ENCODE measurements around the gene PARP1.

Gene PARP1

DNA sequence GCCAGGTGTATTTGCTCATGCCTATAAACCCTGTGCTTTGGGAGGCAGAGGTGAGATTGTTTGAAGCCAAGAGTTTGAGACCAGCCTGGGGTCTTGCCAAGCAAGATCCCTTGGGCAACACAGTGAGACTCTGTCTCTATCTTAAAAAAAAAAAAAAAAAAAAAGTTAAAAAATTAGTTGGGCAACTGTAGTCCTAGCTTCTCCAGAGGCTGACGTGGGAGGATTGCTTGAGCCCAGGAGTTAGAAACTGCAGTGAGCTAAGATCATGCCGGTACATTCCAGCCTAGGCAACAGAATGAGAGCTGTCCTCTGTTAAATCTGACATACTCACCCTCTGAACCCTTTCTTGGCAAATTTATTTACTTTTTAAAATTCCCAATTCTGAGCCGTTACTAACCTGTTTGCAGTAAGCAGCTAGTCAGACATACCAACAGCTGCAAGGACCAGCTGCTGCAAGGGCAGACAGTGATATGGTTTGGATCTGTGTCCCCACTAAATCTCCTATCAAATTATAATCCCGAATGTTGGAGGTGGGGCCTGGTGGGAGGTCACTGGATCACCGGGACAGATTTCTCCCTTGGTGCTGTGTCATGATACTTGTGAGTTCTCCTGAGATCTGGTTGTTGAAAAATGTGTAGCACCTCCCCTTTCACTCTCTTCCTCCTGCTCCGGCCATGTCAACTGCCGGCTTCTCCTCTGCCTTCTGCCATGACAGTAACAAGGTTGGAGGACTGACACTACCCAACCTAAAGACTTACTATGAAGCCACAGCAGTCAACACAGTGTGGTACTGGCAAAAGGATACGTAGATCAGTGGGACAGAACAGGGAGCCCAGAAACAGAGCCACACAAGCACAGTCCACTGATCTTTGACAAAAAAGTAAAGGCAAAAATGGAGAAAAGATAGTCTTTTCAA is 10.6 kb downstream of the PARP1 start:
- Mint-ChIP-seq H3K27ac (peak overlapping the region; percentile 25 to 49), H3K4me3 (no peak overlapping the region), H3K9me3 (no peaks in the 10 kb centered on the region), H3K4me1 (ENCODE audit: low read depth in 2 of 2) (peaks cover 25 to 40% of the 10 kb centered on the region in 2 donors), H3K27me3 (no peaks in the 10 kb centered on the region), H3K36me3 (ENCODE audit: insufficient read depth) (peaks cover 66% of the 10 kb centered on the region)
- DNase-seq (no peak), ATAC-seq (replicated peaks) (no peak)

- H3K36me3 Mint-ChIP-seq (ENCODE audit: insufficient read depth), result peaks cover 72% of the 10 kb centered on the region
- no peak overlapping the region for H3K4me3 Mint-ChIP-seq
- no peaks in the 10 kb centered on the region for H3K9me3 Mint-ChIP-seq
- peaks cover 23 to 42% of the 10 kb centered on the region in 2 donors for H3K4me1 Mint-ChIP-seq (ENCODE audit: low read depth in 2 of 2)
- DNase-seq (no peak), ATAC-seq (replicated peaks) (no peak)
- H3K27ac Mint-ChIP-seq, result no peak overlapping the region
- no peaks in the 10 kb centered on the region for H3K27me3 Mint-ChIP-seq
Measured at GRCh38 chr1:226395753-226396152, 12.1 kb downstream of the PARP1 start.

GRCh38 chr1:226394462-226394861 is 13.4 kb downstream of the PARP1 start:
- Mint-ChIP-seq H3K4me1 (ENCODE audit: low read depth in 2 of 2) (peaks cover 19 to 33% of the 10 kb centered on the region in 2 donors), H3K27ac (peak overlapping the region in 1 of 2 donors; percentile 70), H3K36me3 (ENCODE audit: insufficient read depth) (peaks cover 67% of the 10 kb centered on the region), H3K9me3 (no peaks in the 10 kb centered on the region), H3K4me3 (no peak overlapping the region), H3K27me3 (no peaks in the 10 kb centered on the region)
- ATAC-seq (replicated peaks), result no peak
- no peak for DNase-seq

GRCh38 chr1:226390681-226391080 is 17.2 kb downstream of the PARP1 start:
- Mint-ChIP-seq H3K4me3 (no peak overlapping the region), H3K9me3 (no peaks in the 10 kb centered on the region), H3K27ac (peak overlapping the region in 1 of 2 donors; percentile 25), H3K4me1 (ENCODE audit: low read depth in 2 of 2) (peaks cover 11 to 23% of the 10 kb centered on the region in 2 donors), H3K27me3 (no peaks in the 10 kb centered on the region), H3K36me3 (ENCODE audit: insufficient read depth) (peaks cover 63% of the 10 kb centered on the region)
- DNase-seq (no peak), ATAC-seq (replicated peaks) (no peak)

DNA sequence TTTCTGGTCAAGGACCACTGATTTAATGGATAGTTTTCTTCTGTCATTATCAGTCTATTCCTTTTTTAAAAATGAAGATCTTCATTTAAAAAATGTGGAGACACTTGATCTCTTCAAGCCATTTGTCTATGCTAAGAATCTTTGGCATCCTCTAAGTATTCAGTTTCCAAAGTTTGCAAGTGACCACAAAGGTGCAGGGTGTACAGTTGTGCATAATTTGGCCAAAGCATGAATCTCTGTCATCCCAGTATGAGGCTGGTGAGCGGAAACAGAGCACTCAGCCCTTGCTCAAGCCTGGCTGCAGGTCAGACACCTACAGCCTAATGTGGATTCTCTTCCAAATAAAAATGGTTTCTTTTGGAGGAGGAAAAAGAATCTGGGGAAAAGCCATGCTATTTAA is 19.8 kb downstream of the PARP1 start:
- no peak overlapping the region for H3K27ac Mint-ChIP-seq

GRCh38 chr1:226384717-226385116 is 23.2 kb downstream of the PARP1 start:
- H3K36me3 Mint-ChIP-seq (ENCODE audit: insufficient read depth), result peaks cover 77% of the 10 kb centered on the region
- H3K27ac Mint-ChIP-seq, result no peak overlapping the region
- H3K9me3 Mint-ChIP-seq, result no peaks in the 10 kb centered on the region
- H3K27me3 Mint-ChIP-seq, result no peaks in the 10 kb centered on the region
- H3K4me1 Mint-ChIP-seq (ENCODE audit: low read depth in 2 of 2), result peaks cover 3 to 5% of the 10 kb centered on the region in 2 donors
- ATAC-seq (replicated peaks) (no peak), DNase-seq (no peak)
- no peak overlapping the region for H3K4me3 Mint-ChIP-seq

More for the DNA sequence above, 19.8 kb downstream of the PARP1 start:
- Mint-ChIP-seq H3K36me3 (ENCODE audit: insufficient read depth) (peaks cover 70% of the 10 kb centered on the region), H3K4me1 (ENCODE audit: low read depth in 2 of 2) (peaks cover 3 to 16% of the 10 kb centered on the region in 2 donors), H3K4me3 (no peak overlapping the region), H3K9me3 (no peaks in the 10 kb centered on the region), H3K27me3 (no peaks in the 10 kb centered on the region)
- ATAC-seq (replicated peaks), result no peak
- DNase-seq, result no peak

DNA sequence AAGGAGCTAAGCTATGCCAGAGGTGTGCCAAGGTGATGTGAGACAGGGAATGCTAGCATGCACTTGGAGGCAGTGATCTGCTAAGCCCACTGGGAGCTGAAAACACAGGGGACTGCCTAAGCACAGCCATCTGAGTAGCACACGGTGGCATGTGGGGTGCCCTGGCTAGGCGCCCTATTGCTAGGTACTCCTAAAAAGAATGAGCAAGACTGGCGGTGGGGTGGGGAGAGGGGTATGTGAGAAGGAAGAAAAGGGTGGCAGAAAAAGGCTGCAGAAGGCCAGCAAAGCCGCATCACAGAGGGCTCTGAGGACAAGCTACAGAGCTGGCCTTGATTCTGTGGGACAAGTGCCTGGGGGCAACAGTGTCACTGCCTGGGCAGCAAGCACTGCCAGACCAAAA is 23.9 kb downstream of the PARP1 start:
- no peaks in the 10 kb centered on the region for H3K27me3 Mint-ChIP-seq
- H3K36me3 Mint-ChIP-seq (ENCODE audit: insufficient read depth), result peaks cover 84% of the 10 kb centered on the region
- H3K4me3 Mint-ChIP-seq, result no peak overlapping the region
- no peak overlapping the region for H3K27ac Mint-ChIP-seq
- H3K4me1 Mint-ChIP-seq (ENCODE audit: low read depth in 2 of 2), result peaks cover 3 to 5% of the 10 kb centered on the region in 2 donors
- no peaks in the 10 kb centered on the region for H3K9me3 Mint-ChIP-seq
- DNase-seq (no peak), ATAC-seq (replicated peaks) (no peak)

DNA sequence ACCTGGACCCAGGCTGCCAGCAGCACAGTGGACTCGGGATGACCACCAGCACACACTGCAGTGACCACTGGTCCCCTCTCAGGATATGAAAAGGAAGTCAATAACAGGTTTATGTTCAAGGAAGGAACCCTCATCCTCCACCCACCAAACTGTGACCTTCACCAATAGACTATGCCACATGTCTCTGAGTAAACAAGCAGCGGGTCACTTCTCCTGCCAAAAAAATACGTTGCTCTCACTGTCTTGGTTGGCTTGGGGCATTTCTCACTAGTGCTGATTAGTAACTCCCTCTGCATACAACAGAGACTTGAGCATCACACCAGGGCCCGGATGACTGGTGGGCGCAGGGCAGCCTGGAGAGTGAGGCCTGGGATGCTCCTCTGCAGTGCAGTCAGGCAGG is 25.9 kb downstream of the PARP1 start:
- Mint-ChIP-seq H3K27ac (no peak overlapping the region), H3K4me1 (ENCODE audit: low read depth in 2 of 2) (peaks cover 0 to 5% of the 10 kb centered on the region in 2 donors), H3K27me3 (no peaks in the 10 kb centered on the region), H3K4me3 (no peak overlapping the region), H3K36me3 (ENCODE audit: insufficient read depth) (peaks cover 85% of the 10 kb centered on the region), H3K9me3 (no peaks in the 10 kb centered on the region)
- DNase-seq, result no peak
- ATAC-seq (replicated peaks), result no peak

DNA sequence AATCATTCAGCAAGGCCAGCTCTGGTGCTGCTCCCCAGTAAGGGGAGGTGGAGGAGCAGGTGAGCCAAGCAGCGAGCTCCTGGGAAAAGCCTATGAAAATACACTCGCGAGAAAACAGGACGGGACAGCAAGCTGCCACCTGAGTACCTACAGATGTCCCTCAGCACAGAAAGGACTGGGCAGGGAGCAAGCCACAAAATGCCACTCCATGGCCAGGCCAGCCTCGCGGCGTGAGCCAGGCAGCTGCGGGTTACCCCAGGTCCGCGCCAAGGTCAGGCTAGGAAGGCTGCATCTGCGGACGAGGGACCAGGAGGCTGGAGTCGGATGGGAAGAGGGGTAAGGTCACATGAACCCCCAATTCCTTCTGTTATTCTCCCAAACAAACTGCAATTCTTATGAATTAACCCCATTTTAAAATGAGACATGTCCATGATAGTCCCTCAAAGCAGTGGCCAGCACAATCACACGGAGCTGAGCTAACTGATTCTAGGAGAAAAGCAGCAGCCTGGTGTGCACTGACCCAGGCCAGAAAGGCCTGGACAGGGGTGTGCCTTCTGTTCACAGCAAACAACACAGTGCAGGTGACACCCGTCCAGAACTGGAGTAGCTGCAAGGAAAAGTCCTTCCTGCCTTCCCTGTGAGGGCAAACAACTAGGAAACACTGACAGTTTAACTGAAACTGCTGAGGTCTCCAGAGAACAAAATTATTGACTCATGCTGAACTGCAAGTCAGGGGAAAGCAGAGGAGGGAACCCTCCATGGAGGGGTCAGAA is 26.5 kb downstream of the PARP1 start:
- Mint-ChIP-seq H3K27me3 (no peaks in the 10 kb centered on the region), H3K27ac (peak overlapping the region in 1 of 2 donors; percentile 38), H3K4me1 (ENCODE audit: low read depth in 2 of 2) (peaks cover 0 to 5% of the 10 kb centered on the region in 2 donors), H3K36me3 (ENCODE audit: insufficient read depth) (peaks cover 85% of the 10 kb centered on the region), H3K4me3 (no peak overlapping the region), H3K9me3 (no peaks in the 10 kb centered on the region)
- no peak for ATAC-seq (replicated peaks)
- no peak for DNase-seq

DNA sequence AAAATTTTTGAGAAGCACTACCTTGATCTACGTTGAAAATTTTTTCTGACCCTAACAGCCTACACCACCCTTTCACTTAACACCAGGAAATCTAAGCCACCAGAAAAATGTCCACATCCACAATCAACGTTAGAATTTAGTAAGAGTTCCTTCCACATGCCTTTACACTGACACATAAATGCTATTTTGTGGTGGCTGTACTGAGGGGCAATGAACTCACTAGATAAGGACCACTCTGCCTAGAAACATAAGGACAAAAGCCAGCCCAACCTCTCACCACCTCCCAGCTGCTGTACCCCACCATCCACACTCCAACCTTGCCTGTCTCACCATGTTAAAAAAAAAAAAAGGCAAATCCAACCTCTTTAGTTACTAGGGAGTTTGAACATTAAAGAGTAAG is 29.8 kb downstream of the PARP1 start:
- H3K4me3 Mint-ChIP-seq, result no peak overlapping the region
- no peaks in the 10 kb centered on the region for H3K4me1 Mint-ChIP-seq (ENCODE audit: low read depth in 2 of 2)
- H3K27me3 Mint-ChIP-seq, result no peaks in the 10 kb centered on the region
- no peak overlapping the region for H3K27ac Mint-ChIP-seq
- H3K36me3 Mint-ChIP-seq (ENCODE audit: insufficient read depth), result peaks cover 92% of the 10 kb centered on the region
- DNase-seq (no peak), ATAC-seq (replicated peaks) (no peak)
- H3K9me3 Mint-ChIP-seq, result no peaks in the 10 kb centered on the region

- no peak for DNase-seq
- H3K27me3 Mint-ChIP-seq, result no peaks in the 10 kb centered on the region
- H3K27ac Mint-ChIP-seq, result no peak overlapping the region
- no peak overlapping the region for H3K4me3 Mint-ChIP-seq
- no peaks in the 10 kb centered on the region for H3K9me3 Mint-ChIP-seq
- ATAC-seq (replicated peaks), result no peak
- no peaks in the 10 kb centered on the region for H3K4me1 Mint-ChIP-seq (ENCODE audit: low read depth in 2 of 2)
- peaks cover 92% of the 10 kb centered on the region for H3K36me3 Mint-ChIP-seq (ENCODE audit: insufficient read depth)
Measured at GRCh38 chr1:226376300-226376699, 31.6 kb downstream of the PARP1 start.

GRCh38 chr1:226373376-226373775 is 34.5 kb downstream of the PARP1 start:
- peaks cover 0 to 2% of the 10 kb centered on the region in 2 donors for H3K4me1 Mint-ChIP-seq (ENCODE audit: low read depth in 2 of 2)
- DNase-seq (no peak), ATAC-seq (replicated peaks) (no peak)
- peaks cover 90% of the 10 kb centered on the region for H3K36me3 Mint-ChIP-seq (ENCODE audit: insufficient read depth)
- H3K4me3 Mint-ChIP-seq, result no peak overlapping the region
- H3K27ac Mint-ChIP-seq, result peak overlapping the region in 1 of 2 donors; percentile 29
- no peaks in the 10 kb centered on the region for H3K27me3 Mint-ChIP-seq
- no peaks in the 10 kb centered on the region for H3K9me3 Mint-ChIP-seq

GRCh38 chr1:226372885-226373284 is 35.0 kb downstream of the PARP1 start:
- Mint-ChIP-seq H3K9me3 (no peaks in the 10 kb centered on the region), H3K36me3 (ENCODE audit: insufficient read depth) (peaks cover 86% of the 10 kb centered on the region), H3K27ac (peak overlapping the region in 1 of 2 donors; percentile 29), H3K4me3 (no peak overlapping the region), H3K4me1 (ENCODE audit: low read depth in 2 of 2) (peaks cover 0 to 2% of the 10 kb centered on the region in 2 donors), H3K27me3 (no peaks in the 10 kb centered on the region)
- no peak for DNase-seq
- ATAC-seq (replicated peaks), result no peak

Measured in effector memory CD8-positive, alpha-beta T cell (primary cell).